GM12892 (cell line): ENCODE measurements around the gene CP.

Experiments used
- POLR2A ChIP-seq: IDR thresholded peaks from 2 replicates; pipeline ENCODE4 v1.6.1; 2011; ENCODE audit warnings: low read depth, low read length, control low read depth
- POLR2AphosphoS5 ChIP-seq: IDR thresholded peaks from 2 replicates; pipeline ENCODE4 v1.6.1; 2011; ENCODE audit warnings: low read depth, low read length, control low read depth
- TAF1 ChIP-seq: IDR thresholded peaks from 2 replicates; pipeline ENCODE4 v1.6.1; 2011; ENCODE audit warnings: low read depth, mild to moderate bottlenecking, control low read depth, low read length, borderline replicate concordance

DNA sequence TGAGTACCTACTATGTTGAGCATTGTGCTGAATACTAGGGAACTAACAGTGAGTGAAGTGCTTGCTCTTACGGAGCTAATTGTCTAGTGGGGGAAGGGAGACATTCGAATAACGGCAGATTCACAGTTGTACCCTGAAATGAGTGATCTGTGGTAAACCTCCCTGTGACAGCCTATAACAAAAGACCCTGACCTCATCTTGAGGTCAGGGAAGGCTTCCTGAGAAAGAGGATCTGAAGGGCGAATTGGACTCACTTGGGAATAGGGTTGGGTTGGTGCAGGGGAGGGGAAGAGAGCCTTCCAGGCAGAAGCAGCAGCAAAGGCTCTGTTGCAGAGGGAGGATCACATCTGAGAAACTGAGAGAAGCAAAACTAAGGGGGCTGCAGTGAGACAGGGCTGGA is 78.9 kb downstream of the CP start:
- TF ChIP-seq POLR2A (no peak), POLR2AphosphoS5 (no peak), TAF1 (no peak)
